Naive thymus-derived CD4-positive, alpha-beta T cell (primary cell): Measurements from ENCODE around the gene MTG1. TPM values are rescaled to one million over a fixed set of nuclear protein-coding genes. Genes with fewer than 3 reads are reported as not detected.

ENCODE experiments used
- ATAC-seq: fragments of 150-1000 bp; cut with Tn5 transposase; 2 replicates; pipeline ENCODE4 v1.10.0; 2021; ENCODE audit warnings: mild to moderate bottlenecking, moderate library complexity
- CTCF ChIA-PET: fragments of 350-600 bp; sonication (Branson Sonifier 250); formaldehyde crosslinking; loops from one replicate; lab custom pipeline; 2021; ENCODE audit warnings: antibody characterized with exemption; lab: Charles Lee
- POLR2A ChIA-PET: fragments of 350-600 bp; sonication (Branson Sonifier 250); formaldehyde crosslinking; loops from one replicate; lab custom pipeline; 2021; ENCODE audit warnings: antibody characterized with exemption, inconsistent platforms; lab: Charles Lee
- DNase-seq, 9 donors: peaks; one replicate each; pipeline versions ENCODE4 v3.0.0 to v3.0.0-alpha.2; 2020 to 2022; ENCODE audit warnings: mixed read lengths in 1 of 9
- H3K27ac ChIP-seq: one replicate; pipeline ENCODE4 v1.7.0; 2013; ENCODE audit warnings: mild to moderate bottlenecking, low read depth, low read length, moderate library complexity
- H3K27me3 ChIP-seq, 2 donors: one replicate each; pipeline ENCODE4 v1.7.0; 2013; ENCODE audit warnings: low read length in 2 of 2, mild to moderate bottlenecking in 2 of 2, moderate library complexity in 2 of 2; ENCODE audit not compliant: control insufficient read depth in 2 of 2, insufficient read depth in 2 of 2
- H3K36me3 ChIP-seq, 3 experiments: 1 replicate in 2 of 3; 2 replicates in 1 of 3; pipeline ENCODE4 v1.7.0; 2013; ENCODE audit warnings: low read length in 3 of 3, mild to moderate bottlenecking in 3 of 3, moderate library complexity in 1 of 3; ENCODE audit not compliant: insufficient read depth in 3 of 3, control insufficient read depth in 2 of 3
- H3K4me1 ChIP-seq, 2 donors: one replicate each; pipeline ENCODE4 v1.7.0; 2013; ENCODE audit warnings: low read length in 2 of 2, mild to moderate bottlenecking in 2 of 2, moderate library complexity in 1 of 2; ENCODE audit not compliant: control insufficient read depth in 2 of 2, insufficient read depth in 2 of 2
- H3K4me3 ChIP-seq: 2 replicates; pipeline ENCODE4 v1.7.0; 2013; ENCODE audit warnings: mild to moderate bottlenecking, low read length
- H3K9me3 ChIP-seq, 3 experiments: 1 replicate in 2 of 3; 2 replicates in 1 of 3; pipeline ENCODE4 v1.7.0; 2013; ENCODE audit warnings: low read length in 3 of 3; ENCODE audit not compliant: control insufficient read depth in 2 of 3
- H3K27ac Mint-ChIP-seq, 9 donors: one replicate each; pipeline ENCODE4 v1.8.0; 2020 to 2022; ENCODE audit warnings: mixed read lengths in 9 of 9, mild to moderate bottlenecking in 8 of 9, moderate library complexity in 5 of 9, inconsistent platforms in 2 of 9
- H3K27me3 Mint-ChIP-seq, 5 donors: one replicate each; pipeline ENCODE4 v1.8.0; 2021 to 2022; ENCODE audit warnings: mixed read lengths in 5 of 5, mild to moderate bottlenecking in 1 of 5
- H3K36me3 Mint-ChIP-seq, 5 donors: one replicate each; pipeline ENCODE4 v1.8.0; 2020 to 2022; ENCODE audit warnings: mixed read lengths in 5 of 5, mild to moderate bottlenecking in 3 of 5, inconsistent platforms in 1 of 5
- H3K4me1 Mint-ChIP-seq, 7 donors: one replicate each; pipeline ENCODE4 v1.8.0; 2020 to 2022; ENCODE audit warnings: mixed read lengths in 7 of 7, mild to moderate bottlenecking in 3 of 7, inconsistent platforms in 1 of 7
- H3K4me3 Mint-ChIP-seq, 10 donors: one replicate each; pipeline ENCODE4 v1.8.0; 2020 to 2022; ENCODE audit warnings: mild to moderate bottlenecking in 10 of 10, mixed read lengths in 10 of 10, moderate library complexity in 6 of 10, inconsistent platforms in 2 of 10
- H3K9me3 Mint-ChIP-seq, 11 donors: one replicate each; pipeline ENCODE4 v1.8.0; 2020 to 2022; ENCODE audit warnings: mixed read lengths in 11 of 11, mild to moderate bottlenecking in 4 of 11, inconsistent platforms in 1 of 11, moderate library complexity in 1 of 11
- intact Hi-C, 2 donors: fragments of 100-400 bp; cut with micrococcal nuclease; formaldehyde crosslinking; loops; one replicate each; pipeline ENCODE4 v1.15.1; 2023
- polyA plus RNA-seq, 2 donors: library from polyadenylated mRNA; unstranded; fragments of 300-500 nt; fragmentation: Illumina TruSeq; gene quantifications; one replicate each; pipeline ENCODE4 v1.2.3, GENCODE V29; 2021
- total RNA-seq, 6 experiments: library from RNA in 5 of 6; stranded (reverse) in 5 of 6; gene quantifications; 1 replicate in 5 of 6; 2 replicates in 1 of 6; pipeline ENCODE4 v1.2.3 and lab custom pipeline; 2021 to 2026

Gene MTG1
- total and polyA plus RNA-seq, 7 experiments from 2014 or later = 25.6 to 67.1 (median 51.2) TPM

DNA sequence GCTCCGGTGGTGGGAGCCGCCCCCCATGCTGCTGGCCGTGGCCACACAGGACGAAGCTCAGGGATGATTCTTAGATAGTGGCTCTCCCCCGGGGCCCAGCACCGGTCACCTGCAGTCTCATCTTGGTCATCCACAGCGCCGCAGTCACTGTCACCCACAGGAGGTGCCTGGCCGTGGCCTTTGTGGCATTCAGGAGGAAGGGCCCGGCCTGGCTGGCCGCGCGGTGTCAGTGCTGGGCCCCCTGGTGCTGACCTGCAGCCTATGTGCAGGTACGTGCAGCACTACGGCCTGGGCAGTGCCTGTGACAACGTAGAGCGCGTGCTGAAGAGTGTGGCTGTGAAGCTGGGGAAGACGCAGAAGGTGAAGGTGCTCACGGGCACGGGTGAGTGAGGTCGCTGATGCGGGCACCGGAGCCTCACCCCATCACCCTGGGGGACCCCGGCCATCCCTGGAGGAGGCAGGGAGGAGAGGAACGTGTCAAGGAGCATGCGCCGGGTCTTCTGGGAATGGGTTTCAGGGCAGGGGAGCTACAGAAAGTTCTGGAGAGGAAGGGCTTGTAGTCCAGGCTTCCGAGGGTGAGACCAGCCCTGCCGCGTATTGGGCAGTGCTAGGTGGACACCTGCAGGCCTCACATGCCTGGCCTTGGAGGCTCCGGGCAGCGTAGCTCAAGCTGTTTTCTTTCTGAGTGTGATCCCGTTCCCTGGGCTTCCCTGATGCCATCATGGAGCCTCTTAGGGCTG is 25.4 kb downstream of the MTG1 start:
- peak overlapping the region in 1 of 9 donors; percentile 20 for H3K27ac Mint-ChIP-seq

DNA sequence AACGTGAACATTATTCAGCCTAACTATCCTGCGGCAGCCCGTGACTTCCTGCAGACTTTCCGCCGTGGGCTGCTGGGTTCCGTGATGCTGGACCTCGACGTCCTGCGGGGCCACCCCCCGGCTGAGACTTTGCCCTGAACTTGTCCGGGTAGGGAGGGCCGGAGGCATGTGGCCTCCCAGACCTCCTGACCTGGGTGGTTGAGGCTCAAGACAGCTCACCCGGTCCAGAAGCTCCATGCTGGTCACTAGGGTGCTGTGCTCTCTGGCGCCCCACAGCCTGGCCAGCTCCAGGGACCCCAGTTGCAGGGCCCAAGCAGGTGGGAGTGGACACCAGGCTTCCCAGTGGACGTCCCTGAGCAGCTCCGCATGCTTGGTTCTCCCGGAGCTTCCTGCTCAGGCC is 26.1 kb downstream of the MTG1 start:
- Mint-ChIP-seq H3K4me1 (peaks cover 0 to 7% (median 0%) of the 10 kb centered on the region in 7 donors), H3K27me3 (peaks cover 0 to 19% (median 0%) of the 10 kb centered on the region in 5 donors), H3K27ac (no peak overlapping the region), H3K9me3 (peaks cover 0 to 11% (median 5%) of the 10 kb centered on the region in 11 donors), H3K4me3 (no peak overlapping the region), H3K36me3 (peaks cover 13 to 20% (median 15%) of the 10 kb centered on the region in 5 donors)
- Histone ChIP-seq H3K4me3 (no peak overlapping the region), H3K27ac (no peak overlapping the region), H3K36me3 (peaks cover 0 to 43% (median 0%) of the 10 kb centered on the region in 3 experiments), H3K9me3 (no peaks in the 10 kb centered on the region), H3K27me3 (no peaks in the 10 kb centered on the region), H3K4me1 (no peaks in the 10 kb centered on the region)
- no peak for ATAC-seq
- ChIA-PET CTCF (no interaction called here), POLR2A (no interaction called here)
- intact Hi-C loops = no loop called here
- DNase-seq = no peak

More for the DNA sequence above, 25.4 kb downstream of the MTG1 start:
- Histone ChIP-seq H3K4me1 (no peaks in the 10 kb centered on the region), H3K4me3 (no peak overlapping the region), H3K27me3 (no peaks in the 10 kb centered on the region), H3K27ac (no peak overlapping the region), H3K9me3 (no peaks in the 10 kb centered on the region), H3K36me3 (peaks cover 0 to 45% (median 0%) of the 10 kb centered on the region in 3 experiments)
- ATAC-seq (no peak), DNase-seq (no peak)
- Mint-ChIP-seq H3K27me3 (peaks cover 0 to 19% (median 0%) of the 10 kb centered on the region in 5 donors), H3K4me3 (no peak overlapping the region), H3K36me3 (peaks cover 15 to 21% (median 16%) of the 10 kb centered on the region in 5 donors), H3K9me3 (peaks cover 0 to 11% (median 5%) of the 10 kb centered on the region in 11 donors), H3K4me1 (peaks cover 0 to 7% (median 0%) of the 10 kb centered on the region in 7 donors)
- intact Hi-C loops = no loop called here
- ChIA-PET CTCF (no interaction called here), POLR2A (no interaction called here)

DNA sequence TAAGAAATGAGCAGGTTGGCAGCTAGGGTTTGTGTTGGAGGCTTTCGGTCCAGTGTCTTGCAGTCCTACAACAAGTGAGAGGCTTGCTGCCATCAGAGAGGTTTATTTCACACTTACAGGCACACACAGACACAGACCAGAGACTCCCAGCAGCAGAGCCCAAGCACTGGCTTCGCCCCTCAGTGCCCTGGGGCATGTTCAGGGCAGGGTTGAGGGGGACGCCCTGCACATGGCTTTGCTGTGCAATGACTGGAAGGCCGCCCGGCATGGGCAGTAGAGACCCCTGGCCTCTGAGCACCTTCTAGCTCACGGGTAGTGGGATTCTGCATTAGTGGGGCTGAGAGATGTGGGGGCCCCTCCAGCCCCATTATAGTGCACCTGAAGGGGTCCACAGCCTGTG is 26.6 kb downstream of the MTG1 start:
- ATAC-seq = no peak
- Histone ChIP-seq H3K4me3 (no peak overlapping the region), H3K4me1 (no peaks in the 10 kb centered on the region), H3K36me3 (peaks cover 0 to 38% (median 0%) of the 10 kb centered on the region in 3 experiments), H3K9me3 (no peaks in the 10 kb centered on the region), H3K27ac (no peak overlapping the region), H3K27me3 (no peaks in the 10 kb centered on the region)
- intact Hi-C loops = no loop called here
- H3K4me1 Mint-ChIP-seq = peaks cover 0 to 5% (median 0%) of the 10 kb centered on the region in 7 donors
- no peak for DNase-seq
- ChIA-PET POLR2A (no interaction called here), CTCF (no interaction called here)
- peaks cover 8 to 15% (median 10%) of the 10 kb centered on the region in 5 donors for H3K36me3 Mint-ChIP-seq
- no peak overlapping the region for H3K27ac Mint-ChIP-seq
- H3K9me3 Mint-ChIP-seq = peaks cover 0 to 6% (median 2%) of the 10 kb centered on the region in 11 donors
- peaks cover 0 to 19% (median 0%) of the 10 kb centered on the region in 5 donors for H3K27me3 Mint-ChIP-seq
- H3K4me3 Mint-ChIP-seq = no peak overlapping the region

DNA sequence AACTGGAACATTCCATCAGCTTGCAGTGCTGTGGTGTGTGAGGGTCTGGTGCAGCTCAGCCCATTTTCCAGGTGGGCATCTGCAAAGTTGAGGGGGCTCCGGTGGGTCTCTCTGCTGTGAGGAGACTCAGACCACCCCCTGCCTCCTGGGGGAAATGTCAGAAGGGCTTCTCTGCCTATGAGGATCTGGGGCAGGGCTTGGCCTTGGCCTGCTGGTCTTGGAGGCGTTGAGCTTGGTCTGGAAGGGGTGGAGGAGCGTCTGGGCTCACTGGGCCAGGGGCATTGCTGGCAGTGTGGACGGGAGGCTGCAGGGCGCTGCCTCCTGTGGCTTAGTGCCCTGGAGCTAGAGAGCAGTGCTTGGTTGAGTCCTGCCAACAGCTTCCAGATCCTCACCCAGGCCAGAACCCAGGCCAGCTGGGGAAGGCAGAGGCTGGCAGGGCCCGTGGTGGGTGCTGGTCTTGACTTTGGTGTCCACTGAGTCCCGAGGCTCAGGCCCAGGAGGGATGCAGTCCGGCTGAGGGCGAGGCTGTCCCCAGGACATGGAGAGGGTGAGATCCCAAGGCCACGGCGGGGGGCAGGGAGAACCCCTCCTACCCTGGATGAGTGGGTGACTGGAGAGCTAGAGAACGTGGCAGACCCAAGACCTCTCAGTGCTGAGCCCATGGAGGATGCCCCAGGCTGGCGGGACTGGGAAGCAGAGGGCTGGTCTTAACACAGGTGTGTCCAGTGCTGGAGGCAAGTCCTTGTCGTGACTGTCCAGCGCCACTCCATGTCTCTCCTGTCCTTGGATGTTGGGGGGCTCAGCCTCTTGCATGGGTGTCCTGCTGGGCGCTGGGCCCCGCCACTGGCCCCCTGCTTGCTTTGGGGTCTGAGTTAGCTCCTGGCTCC is 27.6 kb downstream of the MTG1 start:
- ChIA-PET POLR2A (no interaction called here), CTCF (no interaction called here)
- peak overlapping the region in 1 of 9 donors; percentile 28 for H3K27ac Mint-ChIP-seq
- H3K9me3 Mint-ChIP-seq = no peaks in the 10 kb centered on the region
- H3K36me3 Mint-ChIP-seq = peaks cover 0 to 8% (median 4%) of the 10 kb centered on the region in 5 donors
- no peaks in the 10 kb centered on the region for H3K27me3 ChIP-seq
- ATAC-seq = no peak
- peaks cover 0 to 19% (median 0%) of the 10 kb centered on the region in 5 donors for H3K27me3 Mint-ChIP-seq
- H3K27ac ChIP-seq = no peak overlapping the region
- peaks cover 0 to 3% (median 0%) of the 10 kb centered on the region in 7 donors for H3K4me1 Mint-ChIP-seq
- no peaks in the 10 kb centered on the region for H3K9me3 ChIP-seq
- no peaks in the 10 kb centered on the region for H3K4me1 ChIP-seq
- H3K36me3 ChIP-seq = peaks cover 0 to 34% (median 0%) of the 10 kb centered on the region in 3 experiments
- H3K4me3 Mint-ChIP-seq = peak overlapping the region in 3 of 10 donors; percentile 18 to 73 (median 38)
- intact Hi-C loops = no loop called here
- no peak overlapping the region for H3K4me3 ChIP-seq
- no peak for DNase-seq

DNA sequence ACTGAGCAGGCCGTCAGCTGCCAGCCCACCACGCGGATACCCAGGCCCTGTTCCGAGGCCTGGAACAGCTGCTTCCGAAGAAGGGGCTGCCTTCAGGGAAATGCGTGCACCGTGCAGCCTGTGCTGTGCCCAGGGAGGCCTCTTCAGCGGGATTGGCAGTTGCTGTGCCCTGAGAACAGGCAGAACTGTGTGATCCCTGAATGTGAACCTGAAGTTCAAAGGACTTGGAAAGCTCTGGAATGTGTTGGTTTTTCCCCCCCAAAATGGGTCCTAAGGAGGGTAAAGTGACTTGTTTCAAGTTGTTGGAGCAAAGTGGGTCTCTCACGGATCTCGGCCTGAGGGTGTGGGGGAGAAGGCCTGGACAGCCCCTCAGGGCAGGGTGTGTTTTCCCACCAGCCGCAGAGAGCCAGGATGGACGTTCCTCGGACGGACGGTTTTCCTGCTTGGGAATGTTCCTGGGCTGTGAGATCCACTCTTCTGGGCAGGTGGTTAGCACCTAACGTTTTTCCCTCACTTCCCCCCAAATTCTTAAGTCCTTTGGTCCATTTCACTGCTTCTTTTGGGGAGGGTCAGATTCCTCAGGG is 28.4 kb downstream of the MTG1 start:
- Mint-ChIP-seq H3K4me3 (peak overlapping the region in 3 of 10 donors; percentile 19 to 73 (median 58)), H3K4me1 (peaks cover 0 to 3% (median 0%) of the 10 kb centered on the region in 7 donors), H3K27me3 (peaks cover 0 to 19% (median 0%) of the 10 kb centered on the region in 5 donors), H3K27ac (no peak overlapping the region), H3K36me3 (peaks cover 0 to 8% (median 4%) of the 10 kb centered on the region in 5 donors), H3K9me3 (no peaks in the 10 kb centered on the region)
- CTCF ChIA-PET = no interaction called here
- DNase-seq = no peak
- intact Hi-C loops = no loop called here
- H3K4me3 ChIP-seq = no peak overlapping the region
- no peak overlapping the region for H3K27ac ChIP-seq
- no peaks in the 10 kb centered on the region for H3K27me3 ChIP-seq
- peaks cover 0 to 34% (median 0%) of the 10 kb centered on the region in 3 experiments for H3K36me3 ChIP-seq
- ATAC-seq = no peak
- no peaks in the 10 kb centered on the region for H3K4me1 ChIP-seq
- POLR2A ChIA-PET = no interaction called here
- H3K9me3 ChIP-seq = no peaks in the 10 kb centered on the region
